COR-L47 (cell line): ENCODE results near the gene CHRNB1.

Experiments
- DNase-seq: peaks from one replicate; lab custom pipeline; 2025; lab: John Stamatoyannopoulos, UW

Gene CHRNB1

DNA sequence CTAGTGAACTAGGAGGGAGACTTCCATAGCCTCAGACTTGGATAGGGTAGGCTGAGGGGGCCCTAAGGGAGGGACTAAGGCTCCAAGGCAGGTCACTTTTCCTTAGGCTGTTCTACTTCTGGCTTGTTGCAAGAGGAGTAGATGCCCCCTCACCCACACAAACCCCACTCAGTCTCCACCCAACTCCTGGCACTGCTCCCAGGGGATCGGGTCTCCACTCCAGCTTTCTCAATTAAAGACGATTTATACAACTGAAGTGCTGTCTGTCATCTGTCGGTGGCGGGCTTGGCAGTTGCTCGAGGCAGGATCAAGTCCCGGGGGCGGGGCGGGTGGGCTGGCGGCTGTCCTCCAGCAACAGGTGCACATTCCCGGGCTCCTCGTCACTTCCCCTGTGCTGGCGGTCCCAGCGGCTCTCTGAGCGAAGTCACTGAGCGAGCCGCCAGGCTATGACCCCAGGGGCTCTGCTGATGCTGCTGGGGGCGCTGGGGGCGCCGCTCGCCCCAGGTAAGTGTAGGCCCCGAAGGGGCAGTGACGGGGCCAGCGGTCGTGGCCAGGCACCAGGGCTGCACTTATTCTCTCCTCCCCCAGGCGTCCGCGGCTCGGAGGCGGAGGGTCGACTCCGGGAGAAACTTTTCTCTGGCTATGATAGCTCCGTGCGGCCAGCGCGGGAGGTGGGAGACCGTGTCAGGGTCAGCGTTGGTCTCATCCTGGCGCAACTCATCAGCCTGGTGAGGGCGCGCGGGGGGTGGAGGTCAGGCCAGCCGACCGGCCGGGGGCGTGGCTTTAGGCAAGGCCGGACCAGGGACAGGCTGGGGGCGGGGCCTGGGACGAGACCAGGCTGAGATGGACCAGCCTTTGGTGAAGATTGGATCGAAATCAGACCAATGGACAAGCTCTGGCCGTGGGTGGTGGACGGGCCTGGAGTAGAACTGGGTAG, at the start of gene CHRNB1:
Gene CHRNB1, plus strand, starts transcription at position 380 of the 937 bp plus-strand sequence. Its CDS starts 67 bp downstream, at position 447.
- no peak for DNase-seq

GRCh38 chr17:7396147-7396546, 48.7 kb upstream of the CHRNB1 start:
- DNase-seq, result no peak

GRCh38 chr17:7398612-7399011, 46.2 kb upstream of the CHRNB1 start:
- DNase-seq, result no peak

- no peak for DNase-seq
Observed at GRCh38 chr17:7403043-7403726, 41.7 kb upstream of the CHRNB1 start.

DNA sequence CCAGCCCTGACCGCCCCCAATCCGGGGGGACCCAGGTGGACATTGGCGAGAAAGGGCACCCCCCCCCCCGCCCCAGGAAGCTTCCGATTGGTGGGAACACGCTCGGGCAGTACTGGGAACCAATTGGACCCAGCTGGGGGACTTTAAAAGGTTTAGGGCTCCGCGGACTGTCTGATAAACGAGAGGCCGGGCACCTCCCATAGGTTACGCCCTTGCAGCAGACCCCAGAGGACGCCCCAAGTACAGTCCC, 41.2 kb upstream of the CHRNB1 start:
- DNase-seq, result no peak

- peak; percentile 94 for DNase-seq
Observed at GRCh38 chr17:7403977-7404736, 40.7 kb upstream of the CHRNB1 start, which contains the start of gene TMEM256. Gene TMEM256, minus strand, starts transcription at chr17:7404097. Its CDS starts 13 bp downstream, at chr17:7404084.

GRCh38 chr17:7404737-7405349, 40.0 kb upstream of the CHRNB1 start:
- DNase-seq, result no peak

DNA sequence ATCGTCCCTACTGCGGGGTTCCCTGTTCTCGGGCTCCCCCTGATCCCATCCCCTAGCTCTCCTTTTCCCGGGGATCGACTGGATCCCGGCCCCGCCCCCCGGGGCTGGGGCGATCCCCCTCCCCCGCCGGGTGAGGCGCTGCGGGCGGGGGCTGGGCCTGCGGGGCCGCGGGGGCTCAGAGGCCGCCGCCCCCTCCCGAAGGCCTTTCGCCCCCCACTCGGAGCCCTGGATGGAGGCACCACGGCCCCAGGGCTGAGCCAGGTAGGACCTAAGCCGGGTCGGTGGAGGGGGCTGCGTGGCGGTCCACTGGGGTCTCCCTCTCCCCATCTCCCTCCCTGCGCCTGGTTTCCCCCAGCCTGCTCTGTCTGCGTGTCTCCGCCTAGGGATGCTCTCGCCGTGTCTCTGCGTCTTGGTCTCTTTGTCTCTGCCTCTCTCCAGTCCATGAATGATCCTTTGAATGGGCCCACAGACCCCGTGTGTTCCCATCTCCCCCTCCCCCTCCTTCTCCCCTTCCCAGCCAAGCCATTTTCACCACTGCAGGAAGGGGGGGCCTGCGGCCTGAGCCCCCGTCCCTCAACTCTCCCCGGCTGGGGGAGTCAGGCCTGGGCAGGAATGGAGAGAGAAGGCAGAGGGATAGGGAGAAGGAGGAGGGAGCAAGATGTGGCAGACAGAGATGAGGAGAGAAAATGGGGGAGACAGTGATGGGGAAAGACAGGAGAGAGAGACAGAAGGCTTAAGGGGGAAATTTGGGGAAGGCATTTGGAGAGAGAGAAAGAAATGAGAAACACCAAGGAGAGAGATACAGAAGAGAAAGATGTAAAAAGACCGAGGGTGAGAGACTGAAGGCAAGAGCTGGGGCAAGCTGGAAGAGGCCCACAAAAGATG, 39.3 kb upstream of the CHRNB1 start:
- DNase-seq, result no peak

DNA sequence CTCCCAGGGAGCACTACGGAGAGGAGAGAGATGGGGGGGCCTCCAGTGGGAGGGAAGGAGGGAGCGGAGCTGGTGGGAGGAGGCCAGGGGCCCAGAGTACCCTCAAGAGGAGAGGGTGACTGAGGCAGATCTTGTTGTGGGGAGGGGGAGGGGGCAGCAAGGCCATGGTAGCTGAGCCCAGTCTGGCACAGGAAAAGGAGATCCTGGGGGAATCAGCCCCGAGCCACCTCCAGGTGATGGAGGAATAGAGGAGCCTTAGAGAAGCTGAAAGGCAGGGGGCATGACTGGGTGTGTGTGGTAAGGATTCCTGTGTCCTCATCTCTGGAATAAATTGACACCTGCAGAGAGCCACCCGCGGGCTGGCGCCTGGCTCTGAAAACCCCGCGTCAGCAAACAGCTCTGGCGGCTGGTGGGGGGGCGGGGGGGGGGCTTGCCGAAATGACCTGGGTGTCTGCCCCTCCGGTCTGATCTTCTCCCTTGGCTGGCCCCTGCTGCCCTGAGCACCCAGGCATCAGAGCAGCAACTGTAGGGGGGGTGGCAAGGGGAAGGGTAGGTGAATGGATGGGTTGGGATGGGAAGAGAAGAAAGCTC, 38.5 kb upstream of the CHRNB1 start:
- DNase-seq, result peak; percentile 25

DNA sequence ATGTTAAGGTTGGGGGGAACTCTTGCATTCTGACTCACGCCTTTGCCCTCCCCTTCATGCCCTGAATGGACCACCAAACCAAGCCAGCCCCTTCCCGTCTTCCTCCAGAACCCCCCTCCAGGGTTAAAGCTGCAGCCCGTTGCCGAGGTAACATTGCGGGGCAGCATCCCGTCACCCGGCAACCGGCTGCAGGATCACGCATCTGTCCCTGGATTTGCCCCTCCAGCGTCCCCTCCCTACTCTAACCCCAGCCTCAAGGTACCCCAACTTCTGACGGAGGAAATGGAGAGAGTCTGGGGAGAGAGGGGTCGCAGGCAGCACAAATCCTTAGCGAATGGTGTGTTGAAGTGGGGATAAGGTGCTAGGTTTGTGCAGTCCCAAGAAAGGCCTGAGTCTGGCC, 37.8 kb upstream of the CHRNB1 start:
- no peak for DNase-seq

GRCh38 chr17:7407485-7408251, 37.2 kb upstream of the CHRNB1 start, which contains the start of gene NLGN2:
Gene NLGN2, plus strand, starts transcription at chr17:7407845. Its CDS starts 411 bp downstream, at chr17:7408256.
- DNase-seq, result no peak

DNA sequence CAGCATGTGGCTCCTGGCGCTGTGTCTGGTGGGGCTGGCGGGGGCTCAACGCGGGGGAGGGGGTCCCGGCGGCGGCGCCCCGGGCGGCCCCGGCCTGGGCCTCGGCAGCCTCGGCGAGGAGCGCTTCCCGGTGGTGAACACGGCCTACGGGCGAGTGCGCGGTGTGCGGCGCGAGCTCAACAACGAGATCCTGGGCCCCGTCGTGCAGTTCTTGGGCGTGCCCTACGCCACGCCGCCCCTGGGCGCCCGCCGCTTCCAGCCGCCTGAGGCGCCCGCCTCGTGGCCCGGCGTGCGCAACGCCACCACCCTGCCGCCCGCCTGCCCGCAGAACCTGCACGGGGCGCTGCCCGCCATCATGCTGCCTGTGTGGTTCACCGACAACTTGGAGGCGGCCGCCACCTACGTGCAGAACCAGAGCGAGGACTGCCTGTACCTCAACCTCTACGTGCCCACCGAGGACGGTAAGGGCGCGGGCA, 36.6 kb upstream of the CHRNB1 start:
- DNase-seq, result no peak

DNA sequence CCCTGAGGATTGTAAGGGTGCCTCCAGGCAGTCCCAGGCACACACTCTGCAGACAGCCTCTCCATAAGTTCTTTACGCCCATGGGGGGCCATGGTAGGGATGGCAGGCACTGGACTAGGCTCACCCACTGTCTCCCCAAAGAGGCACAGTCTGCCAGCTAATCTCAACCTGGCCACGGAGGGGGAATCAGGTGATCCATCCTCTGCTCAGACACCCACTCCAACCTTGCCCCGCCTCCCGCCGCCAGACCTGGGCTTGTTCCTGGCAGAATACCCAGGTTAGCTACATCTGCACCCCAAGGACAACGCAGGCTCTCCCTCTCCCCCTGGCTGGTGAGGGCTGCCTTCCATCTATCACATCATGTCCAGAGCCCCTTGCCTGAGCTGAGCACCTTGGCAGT, 36.0 kb upstream of the CHRNB1 start:
- no peak for DNase-seq

DNA sequence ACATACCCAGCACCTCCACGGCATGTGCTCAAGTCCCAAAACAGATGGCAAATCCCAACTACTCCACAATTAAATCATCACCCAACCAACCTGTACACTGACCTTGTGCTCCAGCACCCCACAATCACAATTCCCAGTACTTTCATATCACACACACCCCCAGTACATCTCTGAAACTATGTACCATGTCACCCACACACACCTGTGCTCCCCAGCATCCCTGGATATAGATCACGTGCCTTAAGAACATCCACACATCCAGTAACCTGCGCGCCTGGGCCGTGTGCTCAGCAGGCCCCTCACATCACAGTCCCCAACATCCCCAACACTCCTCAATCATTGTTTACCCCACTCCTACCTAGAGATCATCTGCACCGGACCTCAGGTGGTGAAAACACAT, 35.1 kb upstream of the CHRNB1 start:
- no peak for DNase-seq

GRCh38 chr17:7410634-7411426, 34.0 kb upstream of the CHRNB1 start:
- DNase-seq, result no peak

GRCh38 chr17:7411427-7411750, 33.5 kb upstream of the CHRNB1 start:
- DNase-seq, result no peak

GRCh38 chr17:7413346-7413985, 31.4 kb upstream of the CHRNB1 start:
- DNase-seq, result no peak

- DNase-seq, result no peak
Observed at GRCh38 chr17:7414837-7415236, 30.0 kb upstream of the CHRNB1 start.

- no peak for DNase-seq
Observed at GRCh38 chr17:7415784-7416183, 29.1 kb upstream of the CHRNB1 start.
